GM19468 (cell line): ENCODE measurements around the gene TMEM200A.
"Not testable (repeated sequence)": the region's sequence is repeated elsewhere in the genome, so short reads cannot be mapped to it uniquely, and the experiment has no call there.

Source experiments
- ATAC-seq: cut with Tn5 transposase; IDR thresholded peaks from one replicate; pipeline ENCODE4 v1.9.1; 2021; ENCODE audit warnings: mild to moderate bottlenecking, moderate library complexity, moderate number of reproducible peaks; ENCODE audit not compliant: unreplicated experiment; ENCODE audit errors: extremely low read depth

The TMEM200A gene

GRCh38 chr6:130365166-130366106 is at the start of gene TMEM200A:
TSS of gene TMEM200A (plus strand) at chr6:130366017. CDS start at chr6:130440423, 74,406 bp downstream.
- ATAC-seq: no peak

- no peak for ATAC-seq
Observed at GRCh38 chr6:130320908-130321307, 44.9 kb upstream of the TMEM200A start.

GRCh38 chr6:130322673-130323268 is 43.0 kb upstream of the TMEM200A start:
- no peak for ATAC-seq

- no peak for ATAC-seq
Observed at GRCh38 chr6:130324657-130325056, 41.2 kb upstream of the TMEM200A start.

DNA sequence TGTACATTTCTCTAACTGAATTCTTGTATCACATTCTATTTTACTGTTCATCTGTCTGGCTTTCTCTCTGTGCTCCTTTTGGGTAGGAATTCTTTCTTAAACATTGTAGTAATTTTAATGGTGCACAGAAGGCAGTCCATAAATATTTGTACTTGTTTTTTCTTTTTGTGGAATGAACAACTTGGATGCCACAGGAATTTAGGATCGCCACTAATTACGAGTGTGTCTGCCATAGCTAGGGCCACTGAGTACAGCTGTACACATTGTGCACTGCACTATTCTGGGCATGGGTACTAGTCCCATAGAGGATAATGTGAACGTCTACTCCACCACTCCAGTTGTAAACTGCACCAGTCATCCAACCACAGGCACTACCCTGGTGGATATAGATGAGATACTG is 39.3 kb upstream of the TMEM200A start:
- no peak for ATAC-seq

DNA sequence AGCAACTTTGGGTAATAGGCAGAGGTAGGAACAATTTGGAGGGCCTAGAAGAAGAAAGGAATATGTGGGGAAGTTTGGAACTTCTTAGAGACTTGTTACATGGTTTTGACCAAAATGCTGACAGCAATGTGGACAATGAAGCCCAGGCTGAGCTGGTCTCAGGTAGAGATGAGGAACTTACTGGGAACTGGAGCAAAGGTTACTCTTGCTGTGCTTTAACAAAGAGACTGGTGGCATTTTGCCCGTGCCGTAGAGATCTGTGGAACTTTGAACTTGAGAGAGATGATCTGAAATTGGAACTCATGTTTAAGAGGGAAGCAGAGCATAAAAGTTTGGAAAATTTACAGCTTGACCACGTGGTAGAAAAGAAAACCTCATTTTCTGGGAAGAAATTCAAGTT is 28.3 kb upstream of the TMEM200A start:
- ATAC-seq: no peak

GRCh38 chr6:130346324-130346723 is 19.5 kb upstream of the TMEM200A start:
- not testable (repeated sequence) for ATAC-seq

- ATAC-seq: no peak
Observed at GRCh38 chr6:130354322-130354721, 11.5 kb upstream of the TMEM200A start.

DNA sequence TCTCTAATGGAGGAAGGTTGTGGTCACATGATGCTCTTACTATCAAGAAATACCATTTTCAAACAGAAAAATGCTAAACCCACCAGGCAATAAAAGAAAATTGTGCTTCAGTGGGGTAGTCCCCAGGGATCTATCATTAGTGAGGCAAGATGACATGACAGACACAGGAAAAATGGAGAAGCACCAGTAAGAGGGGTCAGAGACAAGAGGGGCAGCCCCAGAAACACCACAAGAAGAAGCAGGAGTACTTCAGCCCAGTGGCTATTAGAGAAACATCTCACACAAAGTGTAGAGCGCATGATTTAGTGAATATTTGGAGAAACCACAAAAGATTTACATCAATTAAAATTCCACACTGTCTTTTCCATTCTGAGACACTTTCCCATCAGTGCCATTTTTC is 10.2 kb upstream of the TMEM200A start:
- ATAC-seq: no peak

DNA sequence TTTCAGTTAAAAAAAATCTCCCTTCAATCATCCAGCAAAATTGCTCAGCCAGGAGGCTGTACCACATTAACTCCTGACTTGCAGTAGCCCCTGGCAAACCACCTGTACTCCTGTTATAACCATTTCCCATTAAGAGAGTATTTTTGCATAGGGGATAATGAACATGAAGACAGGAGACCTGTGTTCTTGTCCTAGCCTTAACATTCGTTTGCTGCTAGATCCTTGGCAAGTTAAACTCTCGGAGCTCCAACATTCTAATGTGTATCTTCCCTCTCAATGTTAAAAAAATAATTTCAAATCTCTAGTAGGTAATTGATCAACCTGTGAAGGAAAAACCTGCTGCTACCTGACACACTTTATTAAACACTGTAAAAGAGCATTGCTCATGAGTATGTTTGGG is 8.4 kb upstream of the TMEM200A start:
- ATAC-seq: no peak

DNA sequence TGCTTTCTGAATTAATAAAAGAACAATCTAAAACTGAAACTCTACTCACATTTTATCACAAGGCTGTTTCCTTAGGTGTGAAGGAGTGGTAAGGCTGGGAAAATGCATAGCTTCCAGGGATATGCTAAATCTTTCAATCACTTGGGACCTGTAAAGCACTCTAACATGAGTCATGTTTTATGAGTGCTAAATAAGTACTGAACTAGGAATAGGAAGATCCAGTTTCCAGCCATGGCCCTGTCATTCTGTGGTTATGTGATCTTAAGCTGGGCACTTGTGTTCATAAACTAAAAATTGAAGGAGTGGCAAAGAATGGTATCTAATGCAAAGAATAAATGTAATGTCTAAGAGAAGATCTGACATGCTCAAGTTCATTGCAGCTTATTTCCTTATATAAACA is 6.1 kb upstream of the TMEM200A start:
- ATAC-seq: no peak

DNA sequence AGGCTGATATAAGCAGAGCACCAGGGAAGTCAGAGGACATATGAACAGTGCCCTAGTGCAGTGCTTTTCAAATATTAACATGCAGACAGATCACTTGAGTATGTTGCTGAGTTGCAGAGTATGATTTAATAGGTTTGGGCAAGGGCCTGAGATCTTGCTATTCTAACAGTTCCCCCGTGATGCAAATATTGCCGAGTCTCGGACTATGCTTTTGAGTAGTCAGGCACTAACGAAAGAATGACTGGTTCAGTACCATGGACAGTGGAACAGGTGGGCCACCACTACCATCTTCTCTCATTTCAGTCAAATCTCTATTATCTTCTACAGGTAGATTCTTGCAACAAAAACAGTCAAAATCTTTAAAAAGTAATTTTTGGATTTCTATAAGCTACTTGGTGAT is 3.7 kb upstream of the TMEM200A start:
- no peak for ATAC-seq

- ATAC-seq: no peak
Observed at GRCh38 chr6:130364224-130364780, 1.5 kb upstream of the TMEM200A start.

GRCh38 chr6:130366107-130367005 is 539 bp downstream of the TMEM200A start:
- no peak for ATAC-seq

- ATAC-seq: no peak
Observed at GRCh38 chr6:130367767-130368166, 1.9 kb downstream of the TMEM200A start.

DNA sequence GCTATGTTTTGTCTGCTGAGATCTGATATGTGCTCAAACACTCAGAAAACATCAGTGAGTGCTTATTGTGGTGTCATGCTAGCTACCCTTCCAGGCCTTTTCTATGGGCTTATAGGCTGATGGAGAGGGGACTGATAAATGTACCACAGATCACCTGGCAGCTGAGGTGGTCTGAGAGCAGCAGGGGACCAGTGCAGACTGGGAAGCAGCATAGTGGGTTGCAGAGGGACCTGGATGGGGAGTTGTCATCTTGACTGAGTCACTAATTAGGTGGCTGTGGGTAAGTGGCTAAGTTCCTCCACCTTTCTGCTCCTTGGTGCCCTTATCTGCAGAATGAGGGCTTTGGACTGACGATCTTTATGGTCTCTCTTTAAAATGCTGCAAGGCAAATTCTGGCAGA is 2.8 kb downstream of the TMEM200A start:
- ATAC-seq: no peak

- no peak for ATAC-seq
Observed at GRCh38 chr6:130369831-130370230, 4.0 kb downstream of the TMEM200A start.

- no peak for ATAC-seq
Observed at GRCh38 chr6:130371921-130372420, 6.2 kb downstream of the TMEM200A start.

DNA sequence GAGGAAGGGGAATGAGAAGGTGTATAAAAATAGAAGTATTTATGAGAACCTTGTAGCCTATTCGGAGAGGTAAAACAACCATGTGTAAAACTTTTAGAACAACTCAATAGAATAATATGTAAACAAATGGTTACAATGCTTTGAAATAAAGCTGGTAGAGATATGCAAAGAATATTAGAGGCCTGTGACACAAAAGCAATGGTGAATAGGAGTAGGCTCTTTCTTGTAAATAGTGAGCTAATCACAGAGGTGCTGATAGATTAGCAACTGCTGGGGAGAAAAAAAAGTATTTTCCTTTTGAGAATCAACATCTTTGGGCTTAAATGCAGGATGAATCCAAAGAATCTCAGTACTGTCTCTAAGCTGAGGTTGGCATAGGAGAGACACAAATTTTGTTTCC is 7.0 kb downstream of the TMEM200A start:
- ATAC-seq: no peak

- ATAC-seq: no peak
Observed at GRCh38 chr6:130373992-130374391, 8.2 kb downstream of the TMEM200A start.
